ENCODE data around the gene FOXF2.

The FOXF2 gene

DNA sequence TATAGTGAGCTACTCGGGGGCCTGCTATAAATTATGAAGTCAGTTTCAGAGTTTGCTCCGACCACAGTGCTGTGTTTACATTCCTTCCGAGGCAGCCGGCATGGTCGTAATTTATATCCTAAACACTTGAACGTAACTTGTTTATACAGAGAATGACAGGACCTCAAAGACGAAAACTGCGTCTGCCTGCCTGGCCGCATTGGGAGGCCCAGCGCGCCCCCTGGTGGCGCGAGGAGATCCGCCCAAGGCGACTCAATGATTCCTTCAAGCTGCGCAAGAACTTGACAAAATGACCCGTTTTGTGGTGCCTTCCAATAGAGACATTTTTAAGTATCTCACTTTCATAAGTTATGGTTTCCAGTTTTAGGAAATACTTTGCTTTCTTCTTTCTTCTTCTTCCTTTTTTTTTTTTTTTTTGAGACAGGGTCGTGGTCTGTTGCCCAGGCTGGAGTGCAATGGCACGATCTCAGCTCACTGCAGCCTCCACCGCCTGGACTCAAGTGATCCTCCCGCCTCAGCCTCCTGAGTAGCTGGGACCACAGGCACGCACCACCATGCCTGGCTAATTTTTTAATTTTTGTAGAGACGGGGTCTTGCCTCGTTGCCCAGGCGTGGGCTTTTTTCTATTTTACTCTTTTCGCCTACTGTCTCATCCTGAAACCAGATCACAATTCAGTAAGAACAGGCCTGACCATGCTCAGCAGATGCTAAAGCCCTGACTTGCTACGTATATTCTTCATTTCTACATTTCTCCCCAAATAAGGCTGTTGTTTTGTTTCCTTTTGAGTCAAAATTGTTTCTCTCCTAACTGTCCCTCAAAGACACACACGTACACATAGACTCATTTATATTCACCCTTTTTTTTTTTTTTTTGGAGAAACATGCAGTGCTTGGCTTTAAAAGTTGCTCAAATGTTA, 7.8 kb downstream of the FOXF2 start:
- no peak overlapping the region for H3K4me3 ChIP-seq (ENCODE audit: low read depth, low read length)
- TF ChIP-seq, protein P1, sequence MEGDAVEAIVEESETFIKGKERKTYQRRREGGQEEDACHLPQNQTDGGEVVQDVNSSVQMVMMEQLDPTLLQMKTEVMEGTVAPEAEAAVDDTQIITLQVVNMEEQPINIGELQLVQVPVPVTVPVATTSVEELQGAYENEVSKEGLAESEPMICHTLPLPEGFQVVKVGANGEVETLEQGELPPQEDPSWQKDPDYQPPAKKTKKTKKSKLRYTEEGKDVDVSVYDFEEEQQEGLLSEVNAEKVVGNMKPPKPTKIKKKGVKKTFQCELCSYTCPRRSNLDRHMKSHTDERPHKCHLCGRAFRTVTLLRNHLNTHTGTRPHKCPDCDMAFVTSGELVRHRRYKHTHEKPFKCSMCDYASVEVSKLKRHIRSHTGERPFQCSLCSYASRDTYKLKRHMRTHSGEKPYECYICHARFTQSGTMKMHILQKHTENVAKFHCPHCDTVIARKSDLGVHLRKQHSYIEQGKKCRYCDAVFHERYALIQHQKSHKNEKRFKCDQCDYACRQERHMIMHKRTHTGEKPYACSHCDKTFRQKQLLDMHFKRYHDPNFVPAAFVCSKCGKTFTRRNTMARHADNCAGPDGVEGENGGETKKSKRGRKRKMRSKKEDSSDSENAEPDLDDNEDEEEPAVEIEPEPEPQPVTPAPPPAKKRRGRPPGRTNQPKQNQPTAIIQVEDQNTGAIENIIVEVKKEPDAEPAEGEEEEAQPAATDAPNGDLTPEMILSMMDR (IDR thresholded peaks at IDR 0.05; ENCODE audit: borderline replicate concordance, insufficient read depth, low read depth, low read length) = peak; percentile 86

DNA sequence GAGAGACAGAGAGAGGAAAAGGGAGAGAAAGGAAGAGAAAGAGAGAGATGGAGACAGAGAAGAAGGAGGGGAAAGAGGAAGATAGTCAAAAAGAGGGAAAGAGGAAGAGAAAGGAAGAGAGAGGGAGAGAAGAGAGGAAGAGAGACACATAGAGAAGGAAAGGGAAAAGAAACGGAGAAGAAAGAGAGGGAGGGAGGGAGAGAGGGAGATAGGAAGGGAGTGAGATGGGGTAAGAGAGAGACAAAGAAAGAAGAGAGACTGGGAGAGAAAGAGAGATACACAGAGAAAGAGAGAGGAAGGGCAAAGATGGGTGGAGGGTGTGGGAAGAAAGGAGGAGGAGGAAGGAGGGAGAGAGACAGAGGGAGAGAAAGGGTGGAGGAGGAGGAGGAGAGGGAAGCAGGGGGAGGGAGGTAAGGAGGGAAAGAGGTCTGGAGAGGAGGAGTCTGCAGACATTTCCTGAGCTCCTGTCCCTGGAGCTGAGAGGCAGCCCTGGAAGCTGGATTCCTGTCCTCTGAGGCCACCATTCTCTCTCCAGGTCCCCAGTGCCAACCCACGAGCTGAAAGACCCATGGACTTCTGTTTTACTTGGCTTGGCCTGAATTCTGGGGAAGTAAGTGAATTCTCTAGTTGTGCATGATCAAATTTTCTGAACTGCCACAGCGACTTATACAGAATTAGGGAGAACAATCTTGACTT, 9.9 kb downstream of the FOXF2 start:
- TF ChIP-seq, protein P1 (IDR thresholded peaks at IDR 0.05; ENCODE audit: borderline replicate concordance, insufficient read depth, low read depth, low read length) = no peak
- H3K4me3 ChIP-seq (ENCODE audit: low read depth, low read length) = no peak overlapping the region

DNA sequence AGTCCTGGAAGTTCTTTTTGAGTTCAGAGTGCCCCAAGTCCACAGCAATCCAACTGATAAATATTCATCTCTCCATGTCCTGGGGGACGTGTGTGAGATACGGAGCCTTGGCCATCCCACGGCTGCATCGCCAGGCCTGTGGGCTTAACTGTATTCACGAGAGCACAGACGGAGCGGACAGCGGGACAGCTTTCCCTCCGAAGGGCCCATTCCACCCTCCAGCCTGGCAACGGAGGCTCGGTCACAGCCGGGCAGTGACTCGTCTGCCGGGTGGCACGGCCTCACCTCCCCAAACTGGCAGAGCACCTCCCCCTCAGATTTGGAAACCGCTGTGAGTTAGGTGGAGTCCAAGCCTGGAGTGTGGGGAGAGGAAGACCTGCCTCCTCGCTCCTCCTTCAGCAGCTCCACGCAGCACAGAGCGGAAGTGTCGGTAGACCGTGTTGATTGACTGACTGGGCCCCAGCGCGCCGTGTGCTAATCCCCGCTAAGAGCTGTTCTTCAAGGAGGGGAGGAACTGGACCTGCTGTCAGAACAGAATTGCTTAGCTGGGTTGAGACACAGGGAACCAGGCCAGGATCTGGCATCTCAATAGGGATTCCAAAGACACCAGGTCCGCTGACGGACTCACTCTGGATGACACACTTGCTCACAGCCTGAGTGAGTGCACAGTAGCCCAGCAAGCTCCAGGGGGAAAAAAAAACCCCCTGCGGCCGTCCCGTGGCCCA, 10.9 kb downstream of the FOXF2 start:
- no peak overlapping the region for H3K4me3 ChIP-seq (ENCODE audit: low read depth, low read length)
- TF ChIP-seq, protein P1 (IDR thresholded peaks at IDR 0.05; ENCODE audit: borderline replicate concordance, insufficient read depth, low read depth, low read length) = no peak

DNA sequence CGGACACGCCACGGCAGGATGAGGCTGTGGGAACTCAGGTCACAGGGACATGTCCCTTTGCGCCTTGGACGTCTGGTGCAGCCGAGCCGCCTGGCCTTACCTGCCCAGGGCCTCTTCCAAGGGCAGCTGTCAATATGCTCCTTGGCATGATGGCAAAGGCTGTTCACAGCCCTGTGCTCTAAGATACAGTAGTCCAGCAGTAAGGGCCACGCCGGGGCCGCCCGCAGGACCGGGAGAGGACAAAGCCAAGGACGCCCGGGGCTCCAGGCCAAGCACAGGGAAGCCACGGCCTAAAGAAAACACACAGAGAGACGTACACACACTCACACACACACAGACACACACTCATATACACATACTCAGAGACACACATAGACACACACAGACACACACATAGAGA, 13.0 kb downstream of the FOXF2 start:
- H3K4me3 ChIP-seq (ENCODE audit: low read depth, low read length) = no peak overlapping the region
- TF ChIP-seq, protein P1 (IDR thresholded peaks at IDR 0.05; ENCODE audit: borderline replicate concordance, insufficient read depth, low read depth, low read length) = no peak

DNA sequence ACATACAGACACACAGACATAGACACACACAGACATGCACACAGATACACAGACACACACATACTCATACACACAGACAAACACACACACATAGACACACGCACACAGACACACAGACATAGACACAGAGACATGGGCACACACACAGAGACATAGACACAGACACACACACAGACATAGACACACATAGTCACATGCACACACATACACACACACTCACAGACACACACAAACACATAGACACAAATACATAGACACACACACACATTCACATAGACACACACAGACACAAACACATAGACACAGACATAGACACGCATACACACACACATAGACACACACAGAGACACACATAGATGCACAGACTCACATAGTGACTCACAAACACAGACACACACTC, 13.5 kb downstream of the FOXF2 start:
- no peak overlapping the region for H3K4me3 ChIP-seq (ENCODE audit: low read depth, low read length)
- TF ChIP-seq, protein P1 (IDR thresholded peaks at IDR 0.05; ENCODE audit: borderline replicate concordance, insufficient read depth, low read depth, low read length) = no peak

DNA sequence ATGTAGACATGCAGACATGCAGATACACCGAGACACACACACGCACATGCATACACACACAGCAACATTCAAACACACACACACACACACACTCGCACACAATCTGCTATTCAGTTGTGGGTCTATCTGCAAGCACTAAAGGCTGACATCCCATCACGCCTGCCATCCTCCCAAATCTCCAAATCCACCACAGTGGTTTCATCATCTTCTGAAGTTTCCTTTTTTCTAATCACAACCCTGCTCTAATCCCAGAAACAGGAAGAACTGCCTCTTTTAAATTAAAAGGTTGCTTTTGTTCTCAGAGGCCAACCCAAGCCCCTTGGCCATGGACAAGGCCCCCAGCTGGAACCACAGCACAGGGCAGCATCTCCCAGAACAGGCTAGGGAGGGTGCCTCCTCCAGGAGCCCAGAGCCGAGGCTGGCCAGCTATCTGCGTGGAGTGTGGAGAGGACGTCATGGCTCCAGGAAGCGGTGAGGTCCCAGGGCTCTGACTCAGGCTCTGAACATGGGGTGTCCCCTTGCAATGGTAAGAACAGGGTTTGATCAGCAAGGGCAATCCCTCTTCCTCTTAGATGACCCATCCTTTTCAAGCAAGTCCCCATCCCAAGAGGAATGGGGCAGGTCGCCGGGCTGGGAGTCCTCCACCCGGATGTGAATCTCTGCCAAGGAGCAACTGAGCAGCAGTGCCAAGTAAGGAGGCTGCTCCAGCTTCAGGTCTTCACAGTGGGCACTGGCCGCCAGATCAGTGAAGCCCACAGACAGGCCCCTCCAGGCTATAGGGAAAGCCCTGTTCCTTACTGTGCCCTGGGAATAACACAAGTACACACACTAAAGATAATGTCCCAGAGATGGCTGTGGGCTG, 14.7 kb downstream of the FOXF2 start:
- no peak overlapping the region for H3K4me3 ChIP-seq (ENCODE audit: low read depth, low read length)
- TF ChIP-seq, protein P1 (IDR thresholded peaks at IDR 0.05; ENCODE audit: borderline replicate concordance, insufficient read depth, low read depth, low read length) = no peak
